ENCODE results near the gene WDR81. TPM values are rescaled to one million over a fixed set of nuclear protein-coding genes. Genes with fewer than 3 reads are reported as not detected.

Gene WDR81
- total and polyA plus RNA-seq, 12 donors: 4.9 to 88.8 (median 41.1) TPM

GRCh38 chr17:1714980-1715802, 9.3 kb upstream of the WDR81 start:
- H3K4me1 ChIP-seq (replicated peaks in 1 of 2): peaks cover 23 to 47% of the 10 kb centered on the region in 2 donors
- peak; percentile 94 to 98 (median 97) for DNase-seq
- 0 to 1% (median 0%) methylated on average over 12 to 30 of the region's 32 CpGs for WGBS, 4 donors
- H3K27me3 ChIP-seq: no peaks in the 10 kb centered on the region
- peak overlapping the region; percentile 94 to 100 (median 100) for H3K27ac ChIP-seq
- intact Hi-C loops (cut with DNase I): loop anchor here in 1 of 2 donors (5.0 kb wide), 1 partner anchor 38 kb away; no protein-coding TSS in a partner anchor
- H3K36me3 ChIP-seq (replicated peaks in 1 of 2): peaks cover 0 to 27% of the 10 kb centered on the region in 2 donors
- peak; percentile 84 to 90 for TF ChIP-seq POLR2A (IDR thresholded peaks at IDR 0.05)
- no peak for TF ChIP-seq CTCF (IDR thresholded peaks at IDR 0.05)
- no peaks in the 10 kb centered on the region for H3K9me3 ChIP-seq (replicated peaks in 1 of 3)
- H3K4me3 ChIP-seq: peak overlapping the region; percentile 86 to 100 (median 95)

- H3K27me3 ChIP-seq: no peaks in the 10 kb centered on the region
- TF ChIP-seq POLR2A (IDR thresholded peaks at IDR 0.05) (no peak), CTCF (IDR thresholded peaks at IDR 0.05) (no peak)
- H3K4me3 ChIP-seq: peak overlapping the region; percentile 86 to 100 (median 95)
- H3K27ac ChIP-seq: peak overlapping the region; percentile 94 to 100 (median 100)
- H3K9me3 ChIP-seq (replicated peaks in 1 of 3): no peaks in the 10 kb centered on the region
- 0 to 1% methylated on average over 22 to 23 of the region's 23 CpGs; no CpG with 5 or more reads in 2 of the 4 donors for WGBS, 4 donors
- DNase-seq: no peak
- peaks cover 0 to 27% of the 10 kb centered on the region in 2 donors for H3K36me3 ChIP-seq (replicated peaks in 1 of 2)
- intact Hi-C loops (cut with DNase I): no loop called here
- H3K4me1 ChIP-seq (replicated peaks in 1 of 2): peaks cover 23 to 48% of the 10 kb centered on the region in 2 donors
These were observed 8.8 kb upstream of the WDR81 start for GRCh38 chr17:1715803-1716075.

- H3K9me3 ChIP-seq (replicated peaks in 1 of 3): no peaks in the 10 kb centered on the region
- no peaks in the 10 kb centered on the region for H3K27me3 ChIP-seq
- peaks cover 0 to 27% of the 10 kb centered on the region in 2 donors for H3K36me3 ChIP-seq (replicated peaks in 1 of 2)
- WGBS, 4 donors: 0 to 2% (median 0%) methylated on average over 13 to 70 of the region's 70 CpGs
- TF ChIP-seq CTCF (IDR thresholded peaks at IDR 0.05) (no peak), POLR2A (IDR thresholded peaks at IDR 0.05) (peak; percentile 100)
- peak overlapping the region; percentile 99 to 100 (median 100) for H3K27ac ChIP-seq
- intact Hi-C loops (cut with DNase I): no loop called here
- peak overlapping the region; percentile 86 to 100 (median 95) for H3K4me3 ChIP-seq
- peak; percentile 100 for DNase-seq
- H3K4me1 ChIP-seq (replicated peaks in 1 of 2): peaks cover 20 to 45% of the 10 kb centered on the region in 2 donors
These were observed 8.2 kb upstream of the WDR81 start for GRCh38 chr17:1716076-1716911.

Measured in adrenal gland (tissue), 12 donors.